Transverse colon (tissue), 4 donors: ENCODE results near the gene ARHGAP30.

Source experiments
- EP300 ChIP-seq: sonication (generic); formaldehyde crosslinking; IDR thresholded peaks from one replicate; pipeline ENCODE4 v1.6.1; 2017; ENCODE audit warnings: antibody characterized with exemption, low read depth
- POLR2A ChIP-seq: fragments of 450-650 bp; IDR thresholded peaks from one replicate; pipeline ENCODE4 v1.6.1; 2016; ENCODE audit warnings: antibody characterized with exemption, mild to moderate bottlenecking, moderate library complexity
- POLR2AphosphoS5 ChIP-seq, 3 donors: sonication (generic); formaldehyde crosslinking; IDR thresholded peaks; one replicate each; pipeline ENCODE4 v1.6.1; 2016; ENCODE audit warnings: antibody characterized with exemption in 3 of 3
- TF ChIP-seq, protein P1 (sequence below), 5 experiments: fragments of 200-600 bp in 3 of 5; fragments of 450-650 bp in 2 of 5; sonication (generic) in 3 of 5; IDR thresholded peaks; 1 replicate in 2 of 5; 2 replicates in 3 of 5; pipeline ENCODE4 v1.5.1; 2016 to 2017; ENCODE audit warnings: antibody characterized with exemption in 5 of 5, inconsistent platforms in 3 of 5, mild to moderate bottlenecking in 2 of 5, moderate library complexity in 1 of 5

- peak; percentile 89 for TF ChIP-seq POLR2A
- TF ChIP-seq, protein P1, sequence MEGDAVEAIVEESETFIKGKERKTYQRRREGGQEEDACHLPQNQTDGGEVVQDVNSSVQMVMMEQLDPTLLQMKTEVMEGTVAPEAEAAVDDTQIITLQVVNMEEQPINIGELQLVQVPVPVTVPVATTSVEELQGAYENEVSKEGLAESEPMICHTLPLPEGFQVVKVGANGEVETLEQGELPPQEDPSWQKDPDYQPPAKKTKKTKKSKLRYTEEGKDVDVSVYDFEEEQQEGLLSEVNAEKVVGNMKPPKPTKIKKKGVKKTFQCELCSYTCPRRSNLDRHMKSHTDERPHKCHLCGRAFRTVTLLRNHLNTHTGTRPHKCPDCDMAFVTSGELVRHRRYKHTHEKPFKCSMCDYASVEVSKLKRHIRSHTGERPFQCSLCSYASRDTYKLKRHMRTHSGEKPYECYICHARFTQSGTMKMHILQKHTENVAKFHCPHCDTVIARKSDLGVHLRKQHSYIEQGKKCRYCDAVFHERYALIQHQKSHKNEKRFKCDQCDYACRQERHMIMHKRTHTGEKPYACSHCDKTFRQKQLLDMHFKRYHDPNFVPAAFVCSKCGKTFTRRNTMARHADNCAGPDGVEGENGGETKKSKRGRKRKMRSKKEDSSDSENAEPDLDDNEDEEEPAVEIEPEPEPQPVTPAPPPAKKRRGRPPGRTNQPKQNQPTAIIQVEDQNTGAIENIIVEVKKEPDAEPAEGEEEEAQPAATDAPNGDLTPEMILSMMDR (IDR thresholded peaks at IDR 0.05), result peak in 4 of 5 experiments; percentile 5 to 75 (median 47)
- no peak for TF ChIP-seq EP300
- TF ChIP-seq POLR2AphosphoS5 (IDR thresholded peaks at IDR 0.05), result peak; percentile 2 to 56 (median 4)
Measured at GRCh38 chr1:161020509-161021164, 49.1 kb downstream of the ARHGAP30 start, which contains the start of gene F11R.
